K562 (cell line): ENCODE measurements around the gene TRIM14.

ENCODE experiments used
- BHLHE40 ChIP-seq: IDR thresholded peaks from 2 replicates; pipeline ENCODE4 v1.6.1; 2011; ENCODE audit warnings: low read length, improper control_type of control experiment
- RAD21 ChIP-seq, 2 experiments: fragments of 250-450 bp in 1 of 2; fragments of 450-650 bp in 1 of 2; sonication (Bioruptor Pico) in 1 of 2; formaldehyde crosslinking in 1 of 2; IDR thresholded peaks in 1 of 2; conservative IDR thresholded peaks in 1 of 2; 2 replicates each; pipeline versions ENCODE4 v1.4.0 to v1.8.0; 2020 to 2022; ENCODE audit warnings: mild to moderate bottlenecking in 2 of 2, moderate library complexity in 1 of 2

DNA sequence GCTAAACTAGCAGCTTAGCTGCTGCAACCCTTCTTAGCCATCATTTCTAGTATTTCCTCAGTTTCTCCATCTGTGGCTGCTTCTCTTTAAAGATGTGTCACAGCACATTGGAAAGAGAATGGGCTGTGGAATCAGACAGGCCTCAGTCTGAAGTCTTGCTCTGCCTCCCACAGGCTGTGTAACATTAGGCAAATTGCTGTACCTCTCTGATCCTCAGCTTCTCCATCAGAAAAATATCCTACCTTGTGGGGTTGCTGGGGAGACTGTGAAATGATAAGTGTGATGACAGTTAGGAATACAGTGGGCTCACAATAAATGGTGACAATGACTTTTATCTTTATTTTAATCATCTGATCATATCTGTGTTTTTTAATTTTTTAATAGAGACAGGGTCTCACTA, 17.5 kb upstream of the TRIM14 start:
- TF ChIP-seq BHLHE40 (no peak), RAD21 (CRISPR knock-in tag; conservative IDR thresholded peaks at IDR 0.05 in 1 of 2, IDR thresholded peaks at IDR 0.05 in 1 of 2) (no peak)
